HG03575 (cell line): Measurements from ENCODE around the gene HOMER1.

Experiments
- ATAC-seq: cut with Tn5 transposase; IDR thresholded peaks from one replicate; pipeline ENCODE4 v1.9.1; 2021; ENCODE audit not compliant: unreplicated experiment, insufficient number of reproducible peaks, low FRiP score; ENCODE audit errors: extremely low read depth

Gene HOMER1, protein sequence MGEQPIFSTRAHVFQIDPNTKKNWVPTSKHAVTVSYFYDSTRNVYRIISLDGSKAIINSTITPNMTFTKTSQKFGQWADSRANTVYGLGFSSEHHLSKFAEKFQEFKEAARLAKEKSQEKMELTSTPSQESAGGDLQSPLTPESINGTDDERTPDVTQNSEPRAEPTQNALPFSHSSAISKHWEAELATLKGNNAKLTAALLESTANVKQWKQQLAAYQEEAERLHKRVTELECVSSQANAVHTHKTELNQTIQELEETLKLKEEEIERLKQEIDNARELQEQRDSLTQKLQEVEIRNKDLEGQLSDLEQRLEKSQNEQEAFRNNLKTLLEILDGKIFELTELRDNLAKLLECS

DNA sequence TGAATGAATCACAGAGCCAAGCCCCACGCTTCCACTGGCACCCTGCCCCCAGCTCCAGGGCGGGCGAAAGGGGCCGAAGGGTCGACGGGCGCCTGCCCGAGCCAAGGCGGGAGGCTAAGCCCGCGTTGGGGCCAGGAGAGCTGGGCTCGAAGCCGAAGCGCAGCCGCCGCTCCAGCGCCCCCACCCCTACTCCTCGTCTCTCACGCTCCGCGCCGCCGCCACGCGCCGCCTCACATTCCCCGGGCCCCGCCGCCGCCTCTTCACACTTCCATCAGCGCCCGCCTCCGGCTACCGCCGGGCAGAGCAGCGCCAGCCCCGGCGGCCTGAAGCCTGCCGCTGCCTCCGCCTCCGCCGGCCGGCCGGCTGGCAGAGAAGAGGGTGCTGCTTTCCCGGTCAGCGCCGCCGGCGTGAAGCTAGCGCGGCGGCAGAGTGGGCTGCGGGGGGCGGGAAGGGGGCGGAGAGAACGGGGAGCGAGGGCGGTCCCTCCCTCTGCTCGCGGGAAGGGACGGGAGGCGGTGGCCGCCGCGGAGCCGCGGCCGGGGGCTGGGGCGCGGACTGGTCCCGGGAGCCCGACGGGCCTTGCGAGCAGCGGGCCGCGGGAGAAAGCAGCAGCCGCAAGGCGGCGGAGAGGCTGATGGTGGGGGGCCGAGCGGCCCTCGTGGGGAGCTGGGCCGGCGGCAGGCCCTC is at the start of gene HOMER1:
TSS of gene HOMER1 (minus strand) at position 431 of the 687 bp plus-strand sequence. CDS start 1,360 bp downstream, outside the sequence.
- peak; percentile 11 for ATAC-seq

DNA sequence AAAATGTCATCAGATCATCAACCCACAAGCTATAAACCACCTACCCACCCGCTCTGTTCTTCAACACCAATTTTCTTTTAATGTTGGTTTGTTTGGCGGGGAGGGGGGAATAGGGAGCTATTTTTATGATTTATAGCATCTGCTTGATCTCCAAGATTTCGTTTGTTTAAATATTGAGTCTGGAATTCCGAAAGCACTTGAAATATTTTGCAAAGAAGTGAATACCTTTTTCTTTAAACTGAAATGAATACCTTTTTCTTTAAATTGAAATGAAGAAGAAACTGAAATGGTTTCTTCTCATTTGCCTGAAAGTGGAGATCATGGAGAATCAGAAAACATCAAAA is 49.3 kb upstream of the HOMER1 start:
- no peak for ATAC-seq

DNA sequence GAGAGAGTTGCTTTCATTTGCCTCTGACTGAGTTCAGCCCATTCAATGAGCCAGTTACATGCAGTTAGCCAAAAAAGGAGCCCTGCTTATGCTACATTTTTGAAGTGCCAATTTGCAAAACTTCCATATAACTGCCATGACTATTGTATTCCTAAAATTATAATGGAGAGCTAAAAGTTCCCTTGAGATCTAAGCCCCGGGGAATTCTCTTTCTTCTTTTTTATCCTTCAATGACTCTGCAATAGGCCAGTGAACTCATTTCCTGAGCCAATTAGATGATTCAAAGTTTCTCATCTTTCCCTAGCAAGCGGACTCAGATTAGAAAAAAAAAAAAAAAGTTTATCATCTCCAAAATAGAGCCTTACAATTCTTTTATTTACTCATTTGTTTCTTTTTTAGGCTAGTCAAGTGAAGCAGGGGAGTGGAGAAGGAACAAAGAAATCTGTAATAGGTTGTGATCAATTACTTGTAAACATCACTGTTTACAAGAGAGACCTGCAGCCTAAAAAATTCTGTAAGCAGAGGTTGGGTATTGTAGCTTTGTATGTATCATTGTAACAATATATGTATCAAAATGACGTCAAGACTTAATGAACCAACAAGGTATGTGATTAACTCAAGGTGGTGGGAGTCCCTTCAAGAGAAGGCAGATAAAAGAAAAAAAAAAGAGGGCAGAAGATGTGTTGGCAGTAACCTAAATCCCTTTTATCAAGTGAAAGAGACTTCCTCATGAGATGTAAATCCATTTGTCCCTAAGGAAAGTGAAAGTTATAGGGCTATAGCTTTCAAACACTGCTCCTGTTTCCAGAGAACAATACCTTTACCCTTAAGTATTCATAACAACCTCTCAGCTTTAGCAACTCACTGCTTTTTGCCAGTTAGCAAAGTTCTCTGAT is 48.7 kb upstream of the HOMER1 start:
- ATAC-seq = no peak

DNA sequence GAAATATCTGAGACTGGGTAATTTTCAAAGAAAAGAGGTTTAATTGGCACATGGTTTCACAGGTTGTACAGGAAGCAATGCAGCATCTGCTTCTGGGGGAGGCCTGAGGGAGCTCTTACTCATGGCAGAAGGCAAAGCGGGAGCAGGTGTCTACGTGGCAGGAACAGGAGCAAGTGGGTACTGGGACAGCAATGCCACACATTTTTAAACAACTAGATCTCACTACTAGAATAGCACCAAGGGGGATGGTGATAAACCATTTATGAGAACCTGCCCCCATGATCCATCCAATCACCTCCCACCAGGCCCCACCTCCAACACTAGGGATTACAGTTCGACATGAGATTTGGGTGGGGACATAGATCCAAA is 47.6 kb upstream of the HOMER1 start:
- no peak for ATAC-seq

DNA sequence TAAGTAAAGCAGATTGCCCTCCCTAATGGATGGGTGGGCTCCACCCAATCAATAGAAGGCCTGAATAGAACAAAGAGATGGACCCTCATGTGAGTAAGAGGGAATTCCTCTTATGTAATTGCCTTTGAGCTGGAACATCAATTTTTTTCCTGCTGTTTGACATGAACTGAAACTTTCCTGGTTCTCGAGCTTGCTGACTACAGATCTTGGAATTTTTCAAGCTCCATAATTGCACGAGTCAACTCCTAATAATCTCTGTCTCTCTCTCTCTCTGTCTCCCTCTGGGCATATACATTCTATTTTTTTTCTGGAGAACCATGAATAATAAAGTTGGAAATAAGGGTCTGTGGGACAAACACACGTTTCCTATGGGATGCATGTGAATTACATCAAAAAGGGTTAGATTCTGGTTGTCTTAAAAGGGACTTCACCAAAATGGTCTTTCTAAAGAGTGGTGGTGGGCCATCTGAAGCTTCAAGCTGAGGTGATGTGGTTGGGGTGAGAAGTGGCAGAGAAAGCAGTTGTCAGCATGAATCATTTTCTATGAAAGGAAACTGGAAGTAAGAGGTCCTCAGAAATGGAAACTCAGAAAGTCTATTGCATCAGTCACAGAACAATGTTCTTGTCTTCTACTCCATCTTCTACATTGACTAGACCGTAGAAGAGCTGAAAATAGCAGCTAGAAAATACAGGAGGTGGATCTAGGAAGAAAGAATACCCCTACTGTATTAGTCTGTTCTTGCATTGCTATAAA is 47.0 kb upstream of the HOMER1 start:
- ATAC-seq = no peak

DNA sequence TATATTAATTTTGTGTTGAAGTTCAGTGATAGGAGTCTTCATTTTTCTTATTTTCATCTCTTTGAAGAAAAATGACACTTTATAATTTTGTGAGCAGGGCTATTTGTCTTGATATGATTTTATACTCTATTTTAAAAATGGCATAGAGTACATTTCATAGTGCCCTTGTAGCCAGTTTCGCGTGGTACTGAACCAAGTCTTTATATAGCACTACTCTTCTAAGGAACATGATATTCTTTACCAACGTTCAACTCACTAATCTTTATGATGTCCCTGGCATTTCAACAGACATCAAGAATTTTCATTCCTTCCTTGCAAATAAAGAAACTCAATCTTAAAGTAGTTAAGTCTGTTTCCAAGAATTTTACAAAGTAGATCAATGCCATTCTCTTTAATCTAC is 41.5 kb upstream of the HOMER1 start:
- ATAC-seq = no peak

DNA sequence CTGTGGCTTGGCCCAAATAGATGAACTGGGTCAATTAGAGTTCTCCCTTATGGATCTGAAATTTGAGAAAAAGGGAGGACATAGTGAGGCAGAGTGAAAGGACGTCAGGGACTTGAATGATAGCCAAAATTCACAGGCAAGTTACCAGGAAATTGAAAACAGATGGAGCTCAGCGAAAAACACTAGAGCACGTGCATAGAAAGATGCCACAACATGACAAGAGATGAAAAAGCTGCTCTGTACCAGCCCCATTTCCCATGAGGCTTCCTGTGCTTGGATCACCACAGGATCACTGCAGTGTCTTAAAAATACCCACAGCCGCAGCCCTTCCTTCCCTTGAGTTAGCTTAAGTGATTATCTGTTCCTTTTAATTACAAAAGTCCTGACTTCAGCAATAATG is 39.0 kb upstream of the HOMER1 start:
- no peak for ATAC-seq

DNA sequence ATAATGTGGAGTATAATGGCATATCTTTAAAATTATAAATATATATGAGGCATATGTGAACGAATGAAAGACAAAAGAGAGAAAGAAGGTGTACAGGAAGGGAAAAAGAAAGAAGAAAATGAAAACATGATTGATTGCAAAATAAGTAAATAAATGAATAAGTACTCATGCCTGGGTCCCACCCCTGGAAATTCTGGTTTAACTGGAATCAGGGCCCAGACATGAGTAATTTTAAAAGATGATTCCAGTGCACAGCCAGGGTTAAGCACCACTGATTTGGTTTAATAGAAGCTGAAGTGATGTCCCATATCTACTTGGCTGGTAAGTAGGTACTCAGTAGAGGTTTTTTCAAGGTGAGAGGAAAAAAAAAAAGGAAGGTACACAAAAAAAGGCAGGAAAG is 34.0 kb upstream of the HOMER1 start:
- no peak for ATAC-seq

DNA sequence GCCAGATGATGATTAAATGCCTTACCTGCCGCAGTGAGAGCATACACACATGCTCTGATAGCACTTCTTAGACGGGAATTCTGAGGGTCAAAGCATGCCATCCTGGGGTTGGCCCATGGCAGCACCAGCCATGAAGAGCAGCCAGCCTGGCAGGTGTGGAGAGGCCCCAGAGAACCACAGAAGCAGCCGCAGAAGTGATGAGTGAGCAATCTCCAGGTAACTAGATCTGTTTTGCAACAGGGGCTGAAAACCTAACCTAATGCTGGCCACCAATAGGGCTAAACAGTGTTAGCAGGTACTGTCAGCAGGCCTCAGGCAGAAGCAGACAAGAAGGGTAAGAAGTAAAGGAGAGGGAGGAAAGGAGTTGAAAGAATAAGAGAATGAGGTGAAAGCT is 33.5 kb upstream of the HOMER1 start:
- no peak for ATAC-seq

DNA sequence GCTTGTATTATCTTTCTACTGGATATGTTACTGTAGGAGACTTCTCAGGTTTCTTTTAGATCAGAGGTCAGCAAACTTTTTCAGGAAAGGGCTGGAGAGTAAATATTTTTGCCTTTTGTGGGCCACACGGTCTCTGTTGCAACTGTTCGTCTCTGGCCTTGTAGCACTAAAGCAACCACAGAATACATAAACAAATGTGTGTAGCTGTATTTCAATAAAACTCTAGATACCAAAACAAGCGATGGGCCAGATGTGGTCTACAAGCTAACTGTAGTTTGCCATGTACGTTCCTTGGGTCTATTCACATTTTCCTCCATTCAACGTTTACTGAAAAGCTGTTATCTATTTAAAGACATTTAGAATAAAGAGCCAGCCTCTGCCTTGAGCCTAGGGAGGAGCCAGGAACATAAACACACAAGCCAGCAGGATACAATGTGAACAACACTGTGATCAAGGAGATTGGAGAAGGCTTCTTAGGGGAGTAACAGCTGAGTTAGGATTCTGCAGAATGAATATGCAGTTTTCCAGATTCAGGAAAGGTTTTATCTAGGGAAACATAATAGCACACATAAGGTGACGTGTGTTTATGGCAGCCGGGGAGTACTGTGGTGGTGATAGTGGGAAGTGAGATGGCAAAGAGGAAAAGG is 33.0 kb upstream of the HOMER1 start:
- no peak for ATAC-seq

DNA sequence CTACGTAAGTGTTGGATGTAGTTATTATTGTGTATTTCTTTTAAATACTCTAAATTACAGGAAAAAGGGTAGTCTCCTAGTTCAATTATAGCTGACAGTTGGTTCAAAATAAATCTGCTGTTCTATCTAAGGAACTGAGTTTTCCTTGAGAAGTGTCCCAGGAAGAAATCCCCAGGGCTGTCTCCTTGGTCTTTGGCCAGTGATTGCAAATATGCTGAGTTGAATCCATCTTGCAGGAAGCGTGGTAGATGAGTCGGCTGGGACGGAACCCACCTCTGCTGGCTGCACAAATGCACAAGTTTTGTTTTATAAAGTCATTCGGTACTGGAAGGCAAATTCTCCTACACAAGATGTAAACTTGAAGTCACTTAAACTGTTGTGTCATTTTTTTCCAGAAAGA is 30.2 kb upstream of the HOMER1 start:
- ATAC-seq = no peak

DNA sequence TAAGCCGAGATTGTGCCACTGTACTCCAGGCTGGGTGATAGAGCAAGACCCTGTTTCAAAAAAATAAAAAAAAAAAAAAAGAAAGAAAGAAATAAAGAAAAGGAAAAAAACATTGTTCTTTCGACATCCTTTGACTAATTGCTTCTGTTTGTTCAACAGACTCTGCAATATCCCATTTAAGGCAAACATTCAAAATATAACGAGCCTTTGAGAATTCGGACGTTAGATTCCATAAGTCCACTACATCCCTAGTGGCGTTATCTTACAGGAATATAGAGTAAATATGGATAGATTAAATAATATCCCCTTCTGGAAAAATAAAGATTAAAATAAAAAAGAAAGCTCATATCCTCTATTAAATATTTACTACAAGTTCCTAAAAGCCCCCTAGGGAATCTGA is 27.0 kb upstream of the HOMER1 start:
- no peak for ATAC-seq

DNA sequence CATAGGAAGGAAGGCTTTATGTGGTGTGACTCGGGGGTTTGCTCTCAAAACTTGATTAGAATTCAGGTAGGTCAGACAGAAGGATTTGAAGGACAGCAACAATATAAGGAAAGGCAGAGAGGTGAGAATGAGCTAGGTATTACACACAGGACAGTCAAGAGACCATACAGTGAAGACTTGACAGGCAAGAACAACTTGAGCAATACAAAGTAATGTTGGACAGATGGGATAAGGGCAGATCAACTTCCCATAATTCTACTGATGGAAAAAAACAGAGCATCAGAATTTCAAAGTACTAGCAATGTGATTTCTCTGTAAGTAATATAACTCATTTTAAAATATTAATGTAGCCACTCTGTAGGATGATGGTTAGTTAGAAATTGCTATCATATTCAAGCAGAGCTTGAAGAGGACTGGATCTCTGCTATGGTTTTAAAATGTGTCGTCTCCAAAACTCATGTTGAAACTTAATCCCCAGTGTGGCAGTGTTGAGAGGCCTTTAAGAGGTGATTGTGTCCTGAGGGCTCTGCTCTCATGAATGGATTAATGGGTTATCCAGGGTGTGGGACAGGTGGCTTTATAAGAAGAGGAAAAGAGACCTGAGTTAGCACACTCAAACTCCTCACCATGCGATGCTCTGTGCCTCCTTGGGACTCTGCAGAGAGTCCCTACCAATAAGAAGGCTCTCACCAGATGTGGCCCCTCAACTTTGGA is 22.4 kb upstream of the HOMER1 start:
- no peak for ATAC-seq

DNA sequence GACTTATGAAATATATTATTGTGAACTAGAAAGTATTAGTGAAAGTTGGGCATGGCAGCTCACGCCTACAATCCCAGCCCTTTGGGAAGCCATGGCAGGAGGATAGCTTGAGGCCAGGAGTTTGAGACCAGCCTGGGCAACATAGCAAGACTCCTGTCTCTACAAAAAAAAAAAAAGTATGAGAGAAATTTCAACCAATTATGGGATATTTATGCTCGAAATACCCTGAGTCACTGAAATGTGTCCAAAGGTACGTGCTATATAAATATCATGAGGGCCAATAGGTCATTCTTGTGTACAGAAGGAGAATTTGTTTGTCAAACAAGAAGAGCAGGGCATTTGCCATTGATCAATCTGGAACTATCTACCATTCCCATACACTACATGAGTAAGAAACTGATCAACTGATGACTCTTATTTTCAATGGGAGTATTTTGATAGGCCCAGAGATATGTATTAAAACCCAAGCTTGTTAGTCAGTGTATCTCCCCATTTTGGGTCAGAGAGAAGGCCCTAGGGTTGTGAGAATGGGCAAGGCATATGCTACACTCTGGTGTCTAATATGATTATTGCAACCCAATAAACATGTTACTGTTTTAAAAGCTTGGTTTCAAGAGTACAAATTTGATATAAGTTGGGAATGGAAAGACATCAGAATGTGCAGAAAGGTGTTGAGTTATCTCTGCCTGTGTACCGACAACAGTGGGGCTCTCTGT is 21.7 kb upstream of the HOMER1 start:
- no peak for ATAC-seq

DNA sequence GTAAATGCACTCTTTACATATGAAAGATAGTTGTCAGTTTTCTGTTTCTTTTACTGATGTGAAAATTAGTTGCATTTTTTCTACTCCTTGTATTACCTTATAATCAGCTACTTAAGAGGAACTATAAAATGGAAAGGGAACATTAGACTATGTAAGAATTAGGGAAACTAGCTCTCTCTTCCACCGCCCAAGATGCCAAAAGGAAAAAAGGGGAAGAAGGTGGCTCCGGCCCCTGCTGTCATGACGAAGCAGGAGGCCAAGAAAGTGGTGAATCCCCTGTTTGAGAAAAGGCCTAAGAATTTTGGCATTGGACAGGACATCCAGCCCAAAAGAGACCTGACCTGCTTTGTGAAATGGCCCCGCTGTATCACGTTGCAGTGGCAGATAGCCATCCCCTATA is 15.2 kb upstream of the HOMER1 start:
- no peak for ATAC-seq

DNA sequence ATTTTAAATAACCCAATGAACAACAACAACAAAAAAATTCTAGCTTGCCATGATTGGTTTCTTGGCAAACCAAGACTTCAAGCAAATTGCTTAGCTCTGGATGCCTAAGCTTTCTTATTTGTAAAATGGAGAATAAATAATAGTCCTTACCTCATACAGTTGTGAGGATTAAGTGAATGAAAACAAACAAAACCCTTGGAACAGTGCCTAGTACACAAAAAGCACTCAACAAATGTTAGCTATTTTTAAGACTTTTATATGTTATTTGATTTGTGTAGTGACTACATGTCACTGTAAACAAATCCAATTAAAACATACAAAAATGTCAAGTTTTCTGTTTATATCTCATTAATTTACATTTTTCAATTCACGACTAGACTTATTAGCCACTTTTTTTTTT is 13.5 kb upstream of the HOMER1 start:
- ATAC-seq = no peak

DNA sequence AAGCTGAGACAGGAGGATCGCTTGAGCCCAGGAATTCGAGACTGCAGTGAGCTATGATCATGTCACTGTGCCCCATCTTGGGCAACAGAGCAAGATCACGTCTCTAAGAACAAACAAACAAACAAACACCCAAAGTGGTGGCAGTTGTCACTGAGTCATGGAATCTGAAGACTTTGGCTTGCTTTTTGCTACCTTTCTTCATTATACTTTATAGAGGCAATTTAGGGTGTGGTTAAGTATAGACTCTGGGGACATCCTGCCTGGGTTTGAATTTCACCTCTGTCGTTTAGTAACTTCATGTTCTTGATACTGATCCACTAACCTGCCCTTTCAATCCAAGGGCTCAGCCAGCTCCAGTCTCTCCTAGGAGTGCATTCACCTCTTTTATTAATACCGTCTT is 13.0 kb upstream of the HOMER1 start:
- ATAC-seq = no peak

DNA sequence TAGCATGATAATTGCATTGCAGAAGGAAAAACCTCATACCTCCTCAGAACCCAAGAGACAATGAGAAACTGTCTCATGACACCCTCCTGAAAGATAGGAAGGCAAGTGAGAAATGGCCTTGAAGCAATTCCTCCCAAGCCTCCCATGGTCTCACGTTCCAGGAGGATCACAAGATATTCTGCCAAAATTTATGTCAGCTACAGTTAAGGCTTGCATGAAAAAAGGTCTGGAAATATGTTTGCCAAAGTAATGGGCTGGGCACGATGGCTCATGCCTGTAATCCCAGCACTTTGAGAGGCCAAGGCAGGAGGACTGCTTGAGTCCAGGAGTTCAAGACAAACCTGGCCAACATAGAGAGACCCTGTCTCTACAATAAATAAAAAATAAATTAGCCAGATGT is 12.6 kb upstream of the HOMER1 start:
- ATAC-seq = no peak
